Kidney epithelial cell (primary cell): Measurements from ENCODE around the gene NUF2. TPM values are rescaled to one million over a fixed set of nuclear protein-coding genes. Genes with fewer than 3 reads are reported as not detected.
A peak's percentile ranks its signal among the peaks of the same experiment; 100 is the strongest.
"Not testable (repeated sequence)": the region's sequence is repeated elsewhere in the genome, so short reads cannot be mapped to it uniquely, and the experiment has no call there.

Experiments used
- DNase-seq: peaks from one replicate; pipeline ENCODE4 v3.0.0-alpha.2; 2010; ENCODE audit warnings: low read depth
- H3K27me3 ChIP-seq: 2 replicates; pipeline ENCODE4 v1.6.0; 2011; ENCODE audit warnings: low read length; ENCODE audit not compliant: control insufficient read depth, insufficient read depth
- H3K36me3 ChIP-seq: 2 replicates; pipeline ENCODE4 v1.5.1; 2011; ENCODE audit warnings: low read length; ENCODE audit not compliant: control insufficient read depth, insufficient read depth
- H3K4me3 ChIP-seq: 2 replicates; pipeline ENCODE4 v1.5.1; 2011; ENCODE audit warnings: low read depth, mild to moderate bottlenecking, control low read depth, low read length
- total RNA-seq: library from RNA; depleted of rRNA; stranded (reverse); fragments of >200 nt; gene quantifications from 2 replicates; pipeline ENCODE4 v1.2.3, GENCODE V29; 2015
- TF ChIP-seq, protein P1 (sequence below): IDR thresholded peaks from 2 replicates; pipeline ENCODE4 v1.5.1; 2011; ENCODE audit warnings: mild to moderate bottlenecking, moderate library complexity, low read length, control low read depth, inconsistent platforms; ENCODE audit not compliant: insufficient read depth, poor library complexity, severe bottlenecking

The NUF2 gene
- total RNA-seq, 1 donor from 2014 or later, result 6.8 TPM

DNA sequence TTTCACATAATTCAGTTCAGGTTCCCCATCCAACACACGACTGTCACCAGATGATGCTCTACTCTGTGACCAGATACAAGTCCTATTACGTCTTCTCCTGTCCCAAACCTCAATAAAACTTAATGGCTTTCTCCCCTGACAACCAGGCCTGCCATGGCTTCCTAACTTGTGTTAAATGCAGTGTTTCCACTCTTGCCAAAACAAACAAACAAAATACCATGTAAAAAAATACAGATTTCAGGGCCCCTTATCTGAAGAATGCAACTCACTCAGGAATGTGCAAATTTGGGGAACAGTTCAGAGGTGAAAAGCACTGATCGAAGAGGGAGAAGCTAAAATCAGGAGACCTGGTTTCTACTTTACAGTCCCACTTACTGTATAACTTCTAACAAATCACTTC lies 863 bp upstream of the NUF2 start:
- Histone ChIP-seq H3K4me3 (peak overlapping the region; percentile 94), H3K36me3 (no peaks in the 10 kb centered on the region), H3K27me3 (no peaks in the 10 kb centered on the region)
- DNase-seq, result no peak
- TF ChIP-seq, protein P1, sequence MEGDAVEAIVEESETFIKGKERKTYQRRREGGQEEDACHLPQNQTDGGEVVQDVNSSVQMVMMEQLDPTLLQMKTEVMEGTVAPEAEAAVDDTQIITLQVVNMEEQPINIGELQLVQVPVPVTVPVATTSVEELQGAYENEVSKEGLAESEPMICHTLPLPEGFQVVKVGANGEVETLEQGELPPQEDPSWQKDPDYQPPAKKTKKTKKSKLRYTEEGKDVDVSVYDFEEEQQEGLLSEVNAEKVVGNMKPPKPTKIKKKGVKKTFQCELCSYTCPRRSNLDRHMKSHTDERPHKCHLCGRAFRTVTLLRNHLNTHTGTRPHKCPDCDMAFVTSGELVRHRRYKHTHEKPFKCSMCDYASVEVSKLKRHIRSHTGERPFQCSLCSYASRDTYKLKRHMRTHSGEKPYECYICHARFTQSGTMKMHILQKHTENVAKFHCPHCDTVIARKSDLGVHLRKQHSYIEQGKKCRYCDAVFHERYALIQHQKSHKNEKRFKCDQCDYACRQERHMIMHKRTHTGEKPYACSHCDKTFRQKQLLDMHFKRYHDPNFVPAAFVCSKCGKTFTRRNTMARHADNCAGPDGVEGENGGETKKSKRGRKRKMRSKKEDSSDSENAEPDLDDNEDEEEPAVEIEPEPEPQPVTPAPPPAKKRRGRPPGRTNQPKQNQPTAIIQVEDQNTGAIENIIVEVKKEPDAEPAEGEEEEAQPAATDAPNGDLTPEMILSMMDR, result no peak

- H3K4me3 ChIP-seq, DNase-seq, H3K27me3 ChIP-seq, H3K36me3 ChIP-seq: not testable (repeated sequence)
Measured at GRCh38 chr1:163323339-163323738, 1.6 kb downstream of the NUF2 start.

DNA sequence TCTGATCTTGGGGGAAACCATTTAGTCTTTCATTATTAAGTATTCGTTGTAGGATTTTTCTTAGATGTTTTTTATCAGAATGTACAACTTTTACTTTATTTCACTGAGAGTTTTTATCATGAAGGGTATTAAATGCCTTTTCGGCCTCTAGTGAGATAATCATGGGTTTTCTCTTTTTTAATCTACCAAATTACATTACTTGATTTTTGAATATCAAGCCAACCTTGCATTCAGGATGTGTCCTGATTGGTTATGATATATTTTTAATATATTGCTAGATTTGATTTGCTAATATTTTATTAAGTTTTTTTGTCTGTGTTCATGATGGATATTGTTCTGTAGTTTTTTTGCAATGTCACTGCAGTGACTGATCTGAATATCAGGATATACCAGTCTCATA lies 9.4 kb downstream of the NUF2 start:
- no peak for DNase-seq
- Histone ChIP-seq H3K27me3 (no peaks in the 10 kb centered on the region), H3K36me3 (no peaks in the 10 kb centered on the region), H3K4me3 (no peak overlapping the region)
- TF ChIP-seq, protein P1, result no peak

GRCh38 chr1:163335216-163335615 lies 13.5 kb downstream of the NUF2 start:
- Histone ChIP-seq H3K27me3 (no peaks in the 10 kb centered on the region), H3K36me3 (no peaks in the 10 kb centered on the region)

DNA sequence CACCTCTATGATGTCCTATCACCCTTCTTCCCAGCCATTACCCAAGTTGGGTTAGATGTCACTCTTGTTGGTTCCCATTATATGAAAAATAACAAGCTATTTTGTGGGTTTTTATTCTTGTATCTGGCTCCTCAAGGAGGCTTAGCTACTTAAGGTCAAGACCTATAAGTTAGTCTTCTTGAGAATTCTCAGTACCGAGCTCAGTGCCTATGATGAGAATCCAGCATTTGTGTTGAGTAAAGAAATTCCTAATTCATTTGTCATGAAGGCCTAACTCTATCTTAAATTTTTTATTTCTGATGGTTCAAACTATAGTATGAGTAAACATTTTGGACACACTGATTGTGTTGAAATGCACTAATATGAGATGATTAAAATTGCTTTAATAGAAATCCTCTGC lies 15.9 kb downstream of the NUF2 start:
- H3K36me3 ChIP-seq, result no peaks in the 10 kb centered on the region
- no peak for DNase-seq
- H3K4me3 ChIP-seq, result no peak overlapping the region
- no peaks in the 10 kb centered on the region for H3K27me3 ChIP-seq
- TF ChIP-seq, protein P1, result no peak

More at GRCh38 chr1:163335216-163335615, 13.5 kb downstream of the NUF2 start:
- H3K4me3 ChIP-seq, result no peak overlapping the region
- TF ChIP-seq, protein P1, result no peak
- DNase-seq, result no peak

- Histone ChIP-seq H3K4me3 (no peak overlapping the region), H3K36me3 (no peaks in the 10 kb centered on the region), H3K27me3 (no peaks in the 10 kb centered on the region)
- DNase-seq, result no peak
- TF ChIP-seq, protein P1, result no peak
Measured at GRCh38 chr1:163346326-163346870, 24.6 kb downstream of the NUF2 start.
